Adipocyte (in vitro differentiated cells): ENCODE results near the gene NSG2.

Experiments
- DNase-seq: peaks from one replicate; pipeline ENCODE4 v3.0.0-alpha.2; 2015; ENCODE audit warnings: low read depth
- H3K27me3 ChIP-seq: replicated peaks from 2 replicates; pipeline ENCODE4 v1.7.0; 2013; ENCODE audit warnings: mild to moderate bottlenecking, low read length, moderate library complexity; ENCODE audit not compliant: control insufficient read depth, insufficient read depth
- H3K36me3 ChIP-seq: 2 replicates; pipeline ENCODE4 v1.7.0; 2013; ENCODE audit warnings: low read length, mild to moderate bottlenecking, moderate library complexity; ENCODE audit not compliant: control insufficient read depth, insufficient read depth, severe bottlenecking
- H3K4me1 ChIP-seq: 2 replicates; pipeline ENCODE4 v1.7.0; 2013; ENCODE audit warnings: mild to moderate bottlenecking, low read length, moderate library complexity; ENCODE audit not compliant: control insufficient read depth, insufficient read depth
- H3K4me3 ChIP-seq: 2 replicates; pipeline ENCODE4 v1.7.0; 2013; ENCODE audit warnings: mild to moderate bottlenecking, low read length, moderate library complexity
- H3K9ac ChIP-seq: 2 replicates; pipeline ENCODE4 v1.7.0; 2013; ENCODE audit warnings: mild to moderate bottlenecking, low read length, moderate library complexity
- H3K9me3 ChIP-seq: 2 replicates; pipeline ENCODE4 v1.7.0; 2013; ENCODE audit warnings: mild to moderate bottlenecking, low read length, moderate library complexity; ENCODE audit not compliant: control insufficient read depth

Gene NSG2

DNA sequence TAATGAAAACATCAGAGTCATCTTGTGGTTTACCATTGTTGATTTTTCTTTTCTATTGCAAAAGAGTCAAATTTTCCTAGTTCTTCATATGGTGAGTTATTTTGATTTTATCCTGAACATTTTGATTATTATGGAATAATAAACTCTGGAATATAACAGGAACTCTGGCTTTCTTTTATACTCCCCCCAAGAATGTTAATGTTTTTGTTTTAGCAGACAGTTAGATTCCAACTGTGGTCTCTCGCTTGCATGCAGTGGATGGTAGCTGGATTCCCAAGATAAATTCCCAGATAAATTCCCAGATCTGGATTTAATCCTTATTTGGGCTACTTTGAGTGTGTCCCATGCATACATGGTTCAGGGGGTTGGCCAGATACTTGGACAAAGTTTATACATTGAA lies 109.8 kb downstream of the NSG2 start:
- DNase-seq = no peak
- H3K4me1 ChIP-seq = no peaks in the 10 kb centered on the region

DNA sequence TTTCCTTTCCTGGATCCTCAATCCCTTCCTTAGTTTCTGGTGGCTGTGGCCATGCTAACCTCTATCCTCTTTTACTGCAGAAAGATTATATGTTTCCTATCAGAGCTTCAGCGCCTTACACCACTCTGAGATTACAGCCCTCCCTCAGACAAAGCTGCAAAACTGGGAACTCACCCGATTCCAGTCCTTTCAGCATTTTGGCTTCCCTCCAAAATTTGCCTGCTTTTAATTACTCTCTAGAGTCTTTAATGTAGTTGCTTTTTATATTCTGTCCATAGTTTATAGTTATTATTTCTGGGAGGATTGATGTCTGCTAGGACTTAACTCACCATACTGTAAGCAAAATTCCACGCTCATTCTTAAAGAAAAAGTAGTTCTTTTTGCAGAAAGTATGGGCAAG lies 110.2 kb downstream of the NSG2 start:
- H3K36me3 ChIP-seq = no peaks in the 10 kb centered on the region
- H3K4me3 ChIP-seq = no peak overlapping the region
- no peaks in the 10 kb centered on the region for H3K27me3 ChIP-seq
- no peaks in the 10 kb centered on the region for H3K4me1 ChIP-seq
- DNase-seq = no peak
- H3K9me3 ChIP-seq = peaks cover 29% of the 10 kb centered on the region
- H3K9ac ChIP-seq = no peak overlapping the region

More for the DNA sequence above, 109.8 kb downstream of the NSG2 start:
- Histone ChIP-seq H3K4me3 (no peak overlapping the region), H3K9me3 (peaks cover 29% of the 10 kb centered on the region), H3K36me3 (no peaks in the 10 kb centered on the region), H3K9ac (no peak overlapping the region), H3K27me3 (no peaks in the 10 kb centered on the region)

DNA sequence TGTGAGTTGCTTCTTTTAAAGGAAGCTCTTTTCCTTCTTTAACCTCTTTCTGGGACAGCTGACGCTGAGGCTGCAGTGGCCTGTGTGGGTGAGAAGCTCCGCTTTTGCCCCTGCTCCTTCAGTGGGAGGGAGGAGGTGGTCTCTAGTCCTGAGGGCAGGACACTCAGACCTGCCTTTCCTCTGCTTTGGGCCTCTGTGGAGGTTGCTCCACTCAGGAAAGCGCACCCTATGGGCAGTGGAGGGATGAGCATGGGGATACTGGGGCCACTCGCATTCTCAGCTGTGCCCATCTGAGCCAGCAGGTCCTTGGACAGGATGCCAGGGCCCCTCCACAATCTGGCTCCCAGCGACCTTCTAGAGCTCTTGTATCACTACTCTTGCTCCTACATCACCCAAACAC lies 111.5 kb downstream of the NSG2 start:
- DNase-seq = no peak
- Histone ChIP-seq H3K9ac (no peak overlapping the region), H3K27me3 (no peaks in the 10 kb centered on the region), H3K9me3 (peaks cover 29% of the 10 kb centered on the region), H3K36me3 (no peaks in the 10 kb centered on the region), H3K4me1 (no peaks in the 10 kb centered on the region), H3K4me3 (no peak overlapping the region)
